Measurements from ENCODE around the gene KIF24. TPM values are rescaled to one million over a fixed set of nuclear protein-coding genes. Genes with fewer than 3 reads are reported as not detected.
"Not testable (repeated sequence)": the region's sequence is repeated elsewhere in the genome, so short reads cannot be mapped to it uniquely, and the experiment has no call there.

The KIF24 gene
- total and polyA plus RNA-seq, 8 donors: 2.4 to 6.8 (median 4.9) TPM

DNA sequence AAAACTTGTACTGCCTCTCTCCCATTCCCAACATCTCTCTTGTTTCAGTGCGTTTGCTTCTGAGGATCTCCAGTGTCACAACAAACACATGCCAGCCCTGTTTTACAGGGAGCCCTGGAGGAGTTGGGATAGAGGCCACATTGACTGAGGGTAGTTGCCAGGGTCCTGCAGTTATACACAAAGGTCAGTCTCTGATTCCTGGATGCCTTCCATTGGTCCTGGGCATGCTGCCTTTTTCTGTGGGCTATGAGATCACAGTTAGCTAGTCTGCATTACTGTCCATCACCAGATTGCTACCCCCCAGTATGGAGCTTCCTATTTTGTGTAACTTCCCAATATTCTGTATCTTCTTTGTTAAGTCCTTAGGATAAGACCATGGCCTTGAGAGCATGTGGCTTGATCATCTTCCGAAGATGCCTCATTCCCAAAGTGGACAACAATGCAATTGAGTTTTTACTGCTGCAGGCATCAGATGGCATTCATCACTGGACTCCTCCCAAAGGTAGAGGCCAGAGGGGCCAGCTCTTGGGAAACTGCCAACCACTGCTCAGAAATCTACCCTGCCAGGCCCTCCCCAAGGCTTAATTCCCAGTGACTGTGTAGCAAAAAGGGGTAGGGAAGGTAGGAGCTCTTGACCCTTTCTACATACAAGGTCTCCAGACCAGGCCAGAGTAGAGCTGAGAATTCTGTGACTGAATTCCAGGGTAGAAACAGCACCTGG, 9.8 kb upstream of the KIF24 start:
- Histone ChIP-seq H3K4me3 (no peak overlapping the region), H3K27ac (no peak overlapping the region), H3K36me3 (peaks cover 0 to 59% of the 10 kb centered on the region in 2 donors), H3K4me1 (peaks cover 0 to 3% of the 10 kb centered on the region in 2 donors), H3K9me3 (no peaks in the 10 kb centered on the region), H3K27me3 (no peaks in the 10 kb centered on the region)
- TF ChIP-seq, protein P1, sequence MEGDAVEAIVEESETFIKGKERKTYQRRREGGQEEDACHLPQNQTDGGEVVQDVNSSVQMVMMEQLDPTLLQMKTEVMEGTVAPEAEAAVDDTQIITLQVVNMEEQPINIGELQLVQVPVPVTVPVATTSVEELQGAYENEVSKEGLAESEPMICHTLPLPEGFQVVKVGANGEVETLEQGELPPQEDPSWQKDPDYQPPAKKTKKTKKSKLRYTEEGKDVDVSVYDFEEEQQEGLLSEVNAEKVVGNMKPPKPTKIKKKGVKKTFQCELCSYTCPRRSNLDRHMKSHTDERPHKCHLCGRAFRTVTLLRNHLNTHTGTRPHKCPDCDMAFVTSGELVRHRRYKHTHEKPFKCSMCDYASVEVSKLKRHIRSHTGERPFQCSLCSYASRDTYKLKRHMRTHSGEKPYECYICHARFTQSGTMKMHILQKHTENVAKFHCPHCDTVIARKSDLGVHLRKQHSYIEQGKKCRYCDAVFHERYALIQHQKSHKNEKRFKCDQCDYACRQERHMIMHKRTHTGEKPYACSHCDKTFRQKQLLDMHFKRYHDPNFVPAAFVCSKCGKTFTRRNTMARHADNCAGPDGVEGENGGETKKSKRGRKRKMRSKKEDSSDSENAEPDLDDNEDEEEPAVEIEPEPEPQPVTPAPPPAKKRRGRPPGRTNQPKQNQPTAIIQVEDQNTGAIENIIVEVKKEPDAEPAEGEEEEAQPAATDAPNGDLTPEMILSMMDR (IDR thresholded peaks at IDR 0.05): no peak
- ATAC-seq: no peak
- intact Hi-C loops (cut with DNase I): loop anchor here in 1 of 2 donors (10.0 kb wide), 1 partner anchor 266 kb away; no protein-coding TSS in a partner anchor
- DNase-seq: no peak

DNA sequence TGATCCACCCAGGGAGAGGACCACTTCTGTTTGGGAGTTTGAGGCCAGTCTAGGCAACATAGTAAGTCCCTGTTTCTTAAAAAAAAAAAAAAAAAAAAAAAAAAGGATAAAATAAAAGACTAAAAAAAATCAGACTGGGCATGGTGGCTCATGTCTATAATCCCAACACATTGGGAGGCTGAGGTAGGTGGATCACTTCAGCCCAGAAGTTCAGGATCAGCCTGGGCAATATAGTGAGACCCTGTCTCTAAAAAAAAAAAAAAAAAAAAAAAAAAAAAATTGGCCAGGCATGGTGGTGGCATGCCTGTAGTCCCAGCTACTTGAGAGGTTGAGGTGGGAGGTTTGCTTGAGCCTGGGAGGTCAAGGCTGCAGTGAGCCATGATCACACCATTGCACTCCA, 9.0 kb upstream of the KIF24 start:
- H3K9me3 ChIP-seq, H3K27ac ChIP-seq, H3K4me3 ChIP-seq, H3K27me3 ChIP-seq, DNase-seq, ATAC-seq, H3K4me1 ChIP-seq: not testable (repeated sequence)
- peaks cover 0 to 52% of the 10 kb centered on the region in 2 donors for H3K36me3 ChIP-seq
- intact Hi-C loops (cut with DNase I): loop anchor here in 1 of 2 donors (10.0 kb wide), 1 partner anchor 267 kb away; no protein-coding TSS in a partner anchor

DNA sequence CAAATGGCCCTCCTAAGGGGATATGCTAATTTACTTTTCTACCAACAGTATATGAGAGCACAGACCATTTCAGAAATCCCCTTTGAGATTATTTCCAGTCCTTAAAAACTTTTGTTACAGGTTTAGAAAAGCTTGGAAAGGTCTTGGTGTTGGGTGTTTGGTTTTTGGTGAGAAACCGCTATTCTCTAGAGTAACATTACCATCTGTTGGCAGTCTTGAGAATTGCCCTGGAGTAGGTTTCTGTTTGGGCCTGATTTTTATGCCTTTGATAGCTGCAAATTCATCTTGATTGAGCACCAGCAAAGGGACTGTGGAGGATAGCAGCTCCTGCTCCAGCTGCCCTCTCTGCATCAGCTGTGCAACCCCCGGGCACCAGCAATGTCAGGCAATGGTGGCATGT, 8.3 kb upstream of the KIF24 start:
- Histone ChIP-seq H3K4me3 (no peak overlapping the region), H3K27ac (no peak overlapping the region), H3K9me3 (no peaks in the 10 kb centered on the region), H3K4me1 (no peaks in the 10 kb centered on the region), H3K27me3 (no peaks in the 10 kb centered on the region), H3K36me3 (peaks cover 0 to 45% of the 10 kb centered on the region in 2 donors)
- ATAC-seq: no peak
- intact Hi-C loops (cut with DNase I): loop anchor here in 1 of 2 donors (10.0 kb wide), 1 partner anchor 267 kb away; no protein-coding TSS in a partner anchor
- no peak for DNase-seq
- TF ChIP-seq, protein P1 (IDR thresholded peaks at IDR 0.05): no peak

DNA sequence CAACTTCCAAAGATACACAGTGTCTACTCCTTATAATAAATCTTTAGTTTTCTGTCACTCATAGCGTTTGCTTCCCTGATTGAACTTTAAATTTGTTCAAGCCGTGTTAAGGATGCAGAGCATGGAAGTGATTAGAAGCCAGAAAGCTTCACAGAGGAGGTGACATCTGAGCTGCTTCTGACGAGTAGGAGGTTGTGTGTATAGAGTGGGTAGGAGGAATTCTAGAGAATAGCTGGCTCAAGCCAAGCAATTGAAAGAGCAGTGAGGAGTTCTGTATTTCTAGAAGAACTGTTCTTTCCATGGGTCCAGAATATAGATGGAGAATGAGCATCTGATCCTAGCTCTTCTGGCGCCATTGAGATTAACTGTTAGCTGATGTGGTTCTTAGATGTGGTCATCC, 6.3 kb upstream of the KIF24 start:
- no peaks in the 10 kb centered on the region for H3K9me3 ChIP-seq
- H3K36me3 ChIP-seq: peaks cover 0 to 26% of the 10 kb centered on the region in 2 donors
- H3K4me3 ChIP-seq: no peak overlapping the region
- no peaks in the 10 kb centered on the region for H3K27me3 ChIP-seq
- TF ChIP-seq, protein P1 (IDR thresholded peaks at IDR 0.05): no peak
- intact Hi-C loops (cut with DNase I): loop anchor here in 1 of 2 donors (10.0 kb wide), 1 partner anchor 269 kb away; no protein-coding TSS in a partner anchor
- H3K4me1 ChIP-seq: peaks cover 0 to 12% of the 10 kb centered on the region in 2 donors
- ATAC-seq: no peak
- DNase-seq: no peak
- no peak overlapping the region for H3K27ac ChIP-seq

DNA sequence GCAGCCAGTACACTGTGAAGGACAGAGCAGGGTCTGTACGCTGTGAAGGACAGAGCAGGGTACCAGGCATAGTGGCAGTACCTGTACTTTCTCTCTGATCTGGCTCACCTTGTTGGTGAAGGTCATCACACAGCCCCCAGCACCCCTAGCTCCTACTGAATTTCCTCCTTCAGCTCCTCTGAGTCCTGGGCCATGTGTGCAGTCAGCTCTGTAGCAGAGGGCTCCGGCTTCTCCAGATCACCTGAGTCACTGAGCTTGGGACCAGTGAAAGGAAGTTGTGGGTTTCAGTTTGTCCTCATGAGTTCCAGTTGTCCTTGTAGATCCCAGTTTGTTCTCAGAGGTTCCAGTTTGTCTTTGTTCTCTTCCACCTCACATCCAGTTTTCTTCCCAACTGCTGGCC, 5.8 kb upstream of the KIF24 start:
- DNase-seq (no peak), ATAC-seq (no peak)
- no peak overlapping the region for H3K27ac ChIP-seq
- H3K4me3 ChIP-seq: no peak overlapping the region
- H3K36me3 ChIP-seq: peaks cover 0 to 21% of the 10 kb centered on the region in 2 donors
- peaks cover 0 to 13% of the 10 kb centered on the region in 2 donors for H3K4me1 ChIP-seq
- intact Hi-C loops (cut with DNase I): loop anchor here in 1 of 2 donors (10.0 kb wide), 1 partner anchor 270 kb away; no protein-coding TSS in a partner anchor
- no peaks in the 10 kb centered on the region for H3K27me3 ChIP-seq
- TF ChIP-seq, protein P1 (IDR thresholded peaks at IDR 0.05): no peak
- no peaks in the 10 kb centered on the region for H3K9me3 ChIP-seq

All from left lung (tissue), 10 donors.